ENCODE data around the gene ZC3H18.

ZC3H18 gene

DNA sequence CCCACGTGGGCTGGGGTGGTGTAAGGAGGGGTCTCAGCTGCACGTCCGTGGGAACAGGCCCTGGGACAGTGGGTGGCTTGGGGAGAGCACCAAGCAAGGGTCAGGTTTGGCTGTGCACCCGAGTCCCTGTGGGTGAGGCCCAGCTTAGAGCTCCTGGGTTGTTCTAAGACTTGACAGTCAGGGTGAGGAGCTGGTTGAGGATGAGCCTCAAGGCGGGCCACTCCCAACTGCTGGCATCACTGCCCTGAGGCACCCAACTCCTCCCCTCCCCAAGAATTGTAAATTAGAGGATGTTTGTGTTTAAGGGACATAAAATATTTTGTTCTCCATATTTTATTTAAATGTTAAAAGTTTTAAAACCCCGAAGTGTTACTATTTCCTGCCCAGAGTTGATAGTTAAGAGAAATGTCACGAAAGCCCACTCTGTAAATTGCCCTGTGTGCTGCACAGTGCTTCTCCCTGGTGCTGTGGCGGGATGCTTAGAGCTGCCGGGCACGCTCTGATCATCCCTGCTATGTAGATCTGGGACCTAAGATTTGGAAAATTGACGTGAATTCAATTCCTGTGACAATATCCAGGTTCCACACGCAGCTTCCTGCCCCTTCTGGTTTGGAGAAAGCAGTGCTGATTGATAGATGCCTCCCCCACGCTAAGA, 15.9 kb downstream of the ZC3H18 start:
- TF ChIP-seq YY1 (IDR thresholded peaks at IDR 0.05; ENCODE audit: low read depth) = no peak
- no peak for TF ChIP-seq ZBTB7A (IDR thresholded peaks at IDR 0.05; ENCODE audit: low read depth)
- no peak for TF ChIP-seq CREB1 (IDR thresholded peaks at IDR 0.05; ENCODE audit: low read depth)
- no peak for TF ChIP-seq RAD21 (IDR thresholded peaks at IDR 0.05; ENCODE audit: low read depth)
- TF ChIP-seq FOXM1 (IDR thresholded peaks at IDR 0.05; ENCODE audit: borderline replicate concordance, low read depth) = no peak
- no peak for TF ChIP-seq TCF12 (IDR thresholded peaks at IDR 0.05; ENCODE audit: low read depth)
- TF ChIP-seq, protein P1, sequence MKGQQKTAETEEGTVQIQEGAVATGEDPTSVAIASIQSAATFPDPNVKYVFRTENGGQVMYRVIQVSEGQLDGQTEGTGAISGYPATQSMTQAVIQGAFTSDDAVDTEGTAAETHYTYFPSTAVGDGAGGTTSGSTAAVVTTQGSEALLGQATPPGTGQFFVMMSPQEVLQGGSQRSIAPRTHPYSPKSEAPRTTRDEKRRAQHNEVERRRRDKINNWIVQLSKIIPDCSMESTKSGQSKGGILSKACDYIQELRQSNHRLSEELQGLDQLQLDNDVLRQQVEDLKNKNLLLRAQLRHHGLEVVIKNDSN (IDR thresholded peaks at IDR 0.05) = no peak
- TF ChIP-seq CEBPB (IDR thresholded peaks at IDR 0.05) = no peak
- no peak for TF ChIP-seq EGR1 (IDR thresholded peaks at IDR 0.05)
- TF ChIP-seq, protein P2, sequence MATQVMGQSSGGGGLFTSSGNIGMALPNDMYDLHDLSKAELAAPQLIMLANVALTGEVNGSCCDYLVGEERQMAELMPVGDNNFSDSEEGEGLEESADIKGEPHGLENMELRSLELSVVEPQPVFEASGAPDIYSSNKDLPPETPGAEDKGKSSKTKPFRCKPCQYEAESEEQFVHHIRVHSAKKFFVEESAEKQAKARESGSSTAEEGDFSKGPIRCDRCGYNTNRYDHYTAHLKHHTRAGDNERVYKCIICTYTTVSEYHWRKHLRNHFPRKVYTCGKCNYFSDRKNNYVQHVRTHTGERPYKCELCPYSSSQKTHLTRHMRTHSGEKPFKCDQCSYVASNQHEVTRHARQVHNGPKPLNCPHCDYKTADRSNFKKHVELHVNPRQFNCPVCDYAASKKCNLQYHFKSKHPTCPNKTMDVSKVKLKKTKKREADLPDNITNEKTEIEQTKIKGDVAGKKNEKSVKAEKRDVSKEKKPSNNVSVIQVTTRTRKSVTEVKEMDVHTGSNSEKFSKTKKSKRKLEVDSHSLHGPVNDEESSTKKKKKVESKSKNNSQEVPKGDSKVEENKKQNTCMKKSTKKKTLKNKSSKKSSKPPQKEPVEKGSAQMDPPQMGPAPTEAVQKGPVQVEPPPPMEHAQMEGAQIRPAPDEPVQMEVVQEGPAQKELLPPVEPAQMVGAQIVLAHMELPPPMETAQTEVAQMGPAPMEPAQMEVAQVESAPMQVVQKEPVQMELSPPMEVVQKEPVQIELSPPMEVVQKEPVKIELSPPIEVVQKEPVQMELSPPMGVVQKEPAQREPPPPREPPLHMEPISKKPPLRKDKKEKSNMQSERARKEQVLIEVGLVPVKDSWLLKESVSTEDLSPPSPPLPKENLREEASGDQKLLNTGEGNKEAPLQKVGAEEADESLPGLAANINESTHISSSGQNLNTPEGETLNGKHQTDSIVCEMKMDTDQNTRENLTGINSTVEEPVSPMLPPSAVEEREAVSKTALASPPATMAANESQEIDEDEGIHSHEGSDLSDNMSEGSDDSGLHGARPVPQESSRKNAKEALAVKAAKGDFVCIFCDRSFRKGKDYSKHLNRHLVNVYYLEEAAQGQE (IDR thresholded peaks at IDR 0.05; ENCODE audit: low read depth) = no peak
- no peak for TF ChIP-seq TAF1 (IDR thresholded peaks at IDR 0.05; ENCODE audit: low read depth)
- no peak for TF ChIP-seq TEAD4 (IDR thresholded peaks at IDR 0.05)
- TF ChIP-seq, protein P3, sequence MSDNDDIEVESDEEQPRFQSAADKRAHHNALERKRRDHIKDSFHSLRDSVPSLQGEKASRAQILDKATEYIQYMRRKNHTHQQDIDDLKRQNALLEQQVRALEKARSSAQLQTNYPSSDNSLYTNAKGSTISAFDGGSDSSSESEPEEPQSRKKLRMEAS (IDR thresholded peaks at IDR 0.05) = no peak
- no peak for TF ChIP-seq NFIC (IDR thresholded peaks at IDR 0.05)
- TF ChIP-seq EP300 (IDR thresholded peaks at IDR 0.05; ENCODE audit: borderline replicate concordance) = no peak

DNA sequence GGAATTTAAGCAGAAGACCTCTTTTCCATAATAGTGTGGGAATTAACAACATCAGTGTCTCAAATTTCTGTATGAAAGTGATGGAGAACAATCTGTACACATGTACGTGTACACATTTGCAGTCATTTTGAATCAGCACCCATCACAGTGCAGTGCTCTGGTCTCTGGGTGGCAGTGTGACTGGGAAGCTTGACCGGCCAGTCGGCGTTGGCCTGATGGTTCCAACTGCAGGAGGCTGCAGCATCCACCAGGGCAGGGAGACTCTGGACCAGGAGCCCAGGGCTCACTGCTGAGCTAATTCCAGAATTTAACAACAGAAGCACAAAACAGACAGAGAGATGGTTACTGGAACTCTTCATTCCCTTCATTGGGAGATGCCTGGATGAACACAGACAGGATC, 17.9 kb downstream of the ZC3H18 start:
- TF ChIP-seq CREB1 (IDR thresholded peaks at IDR 0.05; ENCODE audit: low read depth) = no peak
- no peak for TF ChIP-seq TAF1 (IDR thresholded peaks at IDR 0.05; ENCODE audit: low read depth)
- TF ChIP-seq FOXM1 (IDR thresholded peaks at IDR 0.05; ENCODE audit: borderline replicate concordance, low read depth) = no peak
- TF ChIP-seq EP300 (IDR thresholded peaks at IDR 0.05; ENCODE audit: borderline replicate concordance) = no peak
- no peak for TF ChIP-seq RAD21 (IDR thresholded peaks at IDR 0.05; ENCODE audit: low read depth)
- TF ChIP-seq, protein P3 (IDR thresholded peaks at IDR 0.05) = no peak
- TF ChIP-seq, protein P2 (IDR thresholded peaks at IDR 0.05; ENCODE audit: low read depth) = no peak
- TF ChIP-seq TCF12 (IDR thresholded peaks at IDR 0.05; ENCODE audit: low read depth) = no peak
- no peak for TF ChIP-seq TEAD4 (IDR thresholded peaks at IDR 0.05)
- TF ChIP-seq CEBPB (IDR thresholded peaks at IDR 0.05) = no peak
- no peak for TF ChIP-seq EGR1 (IDR thresholded peaks at IDR 0.05)
- TF ChIP-seq ZBTB7A (IDR thresholded peaks at IDR 0.05; ENCODE audit: low read depth) = no peak
- TF ChIP-seq, protein P1 (IDR thresholded peaks at IDR 0.05) = no peak
- no peak for TF ChIP-seq YY1 (IDR thresholded peaks at IDR 0.05; ENCODE audit: low read depth)
- no peak for TF ChIP-seq NFIC (IDR thresholded peaks at IDR 0.05)

DNA sequence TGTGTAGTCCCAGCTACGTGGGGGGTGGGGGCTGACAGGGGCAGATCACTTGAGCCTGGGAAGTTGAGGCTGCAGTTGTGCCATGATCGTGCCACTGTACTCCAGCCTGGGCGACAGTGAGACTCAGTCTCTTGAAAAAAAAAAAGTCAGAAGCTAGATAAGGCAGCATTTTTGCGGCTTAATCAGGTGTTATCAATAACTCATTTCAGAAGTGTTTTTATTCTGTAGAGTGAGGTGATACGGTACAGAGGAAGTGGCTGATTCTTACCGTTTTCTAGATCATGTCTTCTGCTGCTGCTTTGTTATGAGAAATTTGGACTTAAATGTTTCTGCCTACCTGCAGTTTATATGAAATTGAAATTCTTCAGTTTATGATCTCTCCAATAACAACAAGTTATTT, 18.6 kb downstream of the ZC3H18 start:
- TF ChIP-seq TEAD4 (IDR thresholded peaks at IDR 0.05) (no peak), YY1 (IDR thresholded peaks at IDR 0.05; ENCODE audit: low read depth) (no peak), FOXM1 (IDR thresholded peaks at IDR 0.05; ENCODE audit: borderline replicate concordance, low read depth) (no peak), ZBTB7A (IDR thresholded peaks at IDR 0.05; ENCODE audit: low read depth) (no peak)
- TF ChIP-seq, protein P1 (IDR thresholded peaks at IDR 0.05) = no peak

DNA sequence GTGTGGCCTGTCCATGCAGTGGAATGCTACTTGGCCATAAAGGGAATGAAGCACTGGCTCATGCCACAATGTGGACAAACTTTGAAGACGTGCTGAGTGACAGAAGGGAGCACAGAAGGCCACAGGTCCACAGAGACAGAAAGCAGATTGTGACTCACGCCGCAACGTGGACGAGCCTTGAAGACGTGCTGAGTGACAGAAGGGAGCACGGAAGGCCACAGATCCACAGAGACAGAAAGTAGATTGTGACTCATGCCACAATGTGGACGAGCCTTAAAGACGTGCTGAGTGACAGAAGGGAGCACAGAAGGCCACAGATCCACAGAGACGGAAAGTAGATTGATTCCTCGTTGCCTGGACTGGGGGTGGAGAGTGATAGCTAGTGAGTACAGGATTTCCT, 19.2 kb downstream of the ZC3H18 start:
- no peak for TF ChIP-seq RAD21 (IDR thresholded peaks at IDR 0.05; ENCODE audit: low read depth)

DNA sequence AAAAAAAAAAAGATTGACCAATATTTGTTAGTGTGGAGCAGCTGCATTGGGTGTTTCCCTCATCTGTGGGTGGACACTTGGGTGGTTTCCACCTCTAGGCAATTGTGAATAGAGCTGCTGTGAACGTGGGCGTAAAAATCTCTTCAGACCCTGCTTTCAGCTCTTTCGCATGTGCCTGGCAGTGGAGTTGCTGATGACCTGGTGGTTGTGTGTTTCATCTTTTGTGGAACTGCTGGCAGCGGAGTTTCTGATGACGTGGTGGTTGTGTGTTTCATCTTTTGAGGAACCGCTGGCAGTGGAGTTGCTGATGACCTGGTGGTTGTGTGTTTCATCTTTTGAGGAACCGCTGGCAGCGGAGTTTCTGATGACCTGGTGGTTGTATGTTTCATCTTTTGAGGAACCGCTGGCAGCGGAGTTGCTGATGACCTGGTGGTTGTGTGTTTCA, 21.4 kb downstream of the ZC3H18 start:
- no peak for TF ChIP-seq EP300 (IDR thresholded peaks at IDR 0.05; ENCODE audit: borderline replicate concordance)
- no peak for TF ChIP-seq ZBTB7A (IDR thresholded peaks at IDR 0.05; ENCODE audit: low read depth)

DNA sequence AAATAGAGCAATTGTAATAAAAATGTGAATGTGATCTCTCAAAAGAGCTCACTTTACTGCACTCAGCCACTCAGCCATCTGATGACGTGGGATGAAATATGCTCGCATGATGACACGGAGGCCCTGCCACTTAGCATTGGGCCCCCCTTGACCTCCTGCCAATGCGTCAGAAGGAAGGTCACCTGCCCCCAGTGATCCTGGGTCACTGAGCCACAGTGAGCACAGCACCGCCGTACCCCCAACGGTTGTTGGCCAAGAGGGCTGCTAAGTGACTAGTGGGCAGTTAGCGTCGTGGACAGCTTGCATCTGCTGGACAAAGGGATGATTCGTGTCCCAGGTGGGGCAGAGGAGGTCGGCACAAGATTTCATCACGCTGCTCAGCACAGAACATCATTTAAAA, 22.9 kb downstream of the ZC3H18 start:
- TF ChIP-seq, protein P1 (IDR thresholded peaks at IDR 0.05) = no peak
- TF ChIP-seq NFIC (IDR thresholded peaks at IDR 0.05) (no peak), TEAD4 (IDR thresholded peaks at IDR 0.05) (no peak), CREB1 (IDR thresholded peaks at IDR 0.05; ENCODE audit: low read depth) (no peak), ZBTB7A (IDR thresholded peaks at IDR 0.05; ENCODE audit: low read depth) (no peak), EP300 (IDR thresholded peaks at IDR 0.05; ENCODE audit: borderline replicate concordance) (no peak), RAD21 (IDR thresholded peaks at IDR 0.05; ENCODE audit: low read depth) (no peak), EGR1 (IDR thresholded peaks at IDR 0.05) (no peak), CEBPB (IDR thresholded peaks at IDR 0.05) (no peak), TCF12 (IDR thresholded peaks at IDR 0.05; ENCODE audit: low read depth) (no peak), FOXM1 (IDR thresholded peaks at IDR 0.05; ENCODE audit: borderline replicate concordance, low read depth) (no peak), TAF1 (IDR thresholded peaks at IDR 0.05; ENCODE audit: low read depth) (no peak), YY1 (IDR thresholded peaks at IDR 0.05; ENCODE audit: low read depth) (no peak)
- TF ChIP-seq, protein P2 (IDR thresholded peaks at IDR 0.05; ENCODE audit: low read depth) = no peak
- TF ChIP-seq, protein P3 (IDR thresholded peaks at IDR 0.05) = no peak
